GM18498 (cell line): Measurements from ENCODE around the gene ARHGEF26.

Experiments used
- ATAC-seq: cut with Tn5 transposase; IDR thresholded peaks from one replicate; pipeline ENCODE4 v1.9.1; 2021; ENCODE audit warnings: mild to moderate bottlenecking, moderate library complexity; ENCODE audit not compliant: unreplicated experiment

Gene ARHGEF26

GRCh38 chr3:154193000-154193615 is 71.9 kb downstream of the ARHGEF26 start:
- no peak for ATAC-seq

DNA sequence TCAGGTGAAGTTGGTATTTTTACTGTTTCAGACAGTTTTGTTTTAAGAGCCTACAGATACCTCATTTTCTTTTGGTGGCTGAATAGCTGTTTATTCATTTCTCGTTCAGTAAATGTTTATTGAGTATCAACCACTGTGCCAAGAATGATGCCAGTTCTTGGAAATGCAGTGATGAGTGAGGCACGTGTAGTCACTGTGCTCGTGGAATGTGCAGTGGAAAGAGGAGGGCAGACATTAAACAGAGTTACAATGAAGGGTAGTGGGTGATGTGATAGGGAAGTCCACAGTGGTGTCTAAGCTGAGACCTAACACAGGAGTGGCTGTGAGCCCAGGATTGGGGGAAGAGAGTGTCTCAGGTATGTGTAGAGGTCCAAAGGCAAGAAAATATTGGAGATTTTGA is 73.7 kb downstream of the ARHGEF26 start:
- ATAC-seq, result no peak

GRCh38 chr3:154195620-154196356 is 74.6 kb downstream of the ARHGEF26 start:
- peak; percentile 60 for ATAC-seq

- ATAC-seq, result no peak
Measured at GRCh38 chr3:154197751-154198150, 76.6 kb downstream of the ARHGEF26 start.

DNA sequence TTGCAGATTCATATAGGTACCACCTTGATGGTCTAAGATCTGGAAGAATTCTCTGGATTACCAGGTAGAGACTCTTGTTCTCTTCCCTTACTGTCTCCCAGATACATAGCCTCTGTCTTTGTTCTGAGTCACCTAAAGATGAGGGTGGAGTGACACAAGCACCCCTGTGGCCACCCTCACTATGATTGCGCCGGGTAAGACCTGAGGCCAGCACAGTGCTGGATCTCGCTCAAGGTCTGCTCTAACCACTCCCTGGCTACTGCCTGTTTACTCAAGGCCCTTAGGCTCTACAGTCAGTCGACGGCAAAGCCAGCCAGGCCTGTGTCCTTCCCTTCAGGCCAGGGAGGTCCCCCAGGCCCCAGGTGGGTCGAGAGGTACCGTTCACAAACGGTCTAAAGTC is 88.3 kb downstream of the ARHGEF26 start:
- no peak for ATAC-seq

DNA sequence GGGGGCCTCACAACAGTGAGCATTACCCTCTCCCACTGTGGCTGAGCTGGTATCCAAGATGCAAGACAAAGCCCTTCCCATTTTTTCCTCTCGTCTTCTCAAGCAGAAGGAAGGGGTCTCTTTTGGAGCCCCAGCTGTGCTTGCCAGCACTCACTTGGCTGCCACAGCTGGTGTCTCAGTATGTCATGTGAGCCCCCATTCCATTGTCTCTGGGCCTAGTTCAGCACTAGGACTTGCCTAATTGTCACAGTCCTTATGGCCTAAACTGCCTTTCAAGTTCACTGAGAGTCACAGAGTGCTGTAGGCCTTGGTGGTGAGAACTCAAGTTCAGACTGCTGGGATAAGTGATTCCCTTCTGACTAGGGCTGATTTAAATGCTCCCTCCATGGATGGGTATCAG is 89.8 kb downstream of the ARHGEF26 start:
- no peak for ATAC-seq

DNA sequence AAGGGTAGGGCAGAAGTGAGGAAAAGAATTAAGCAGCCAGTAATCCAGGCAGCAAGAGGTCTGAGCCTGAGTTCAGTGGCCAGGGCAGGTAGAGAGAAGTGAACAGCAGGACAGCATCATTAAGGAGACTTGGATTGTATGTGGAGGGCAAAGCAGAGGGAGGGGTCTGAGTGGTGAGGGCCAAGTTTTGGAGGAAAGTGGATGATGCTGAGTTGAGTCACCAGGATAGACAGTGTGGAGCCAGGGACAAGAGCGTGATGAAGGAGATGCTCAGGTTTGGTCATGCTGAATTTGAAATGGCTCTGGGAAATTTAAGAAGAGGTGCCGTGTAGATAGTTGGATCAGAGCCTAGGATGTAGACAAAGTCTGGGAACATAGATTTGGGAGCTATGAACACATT is 93.1 kb downstream of the ARHGEF26 start:
- no peak for ATAC-seq

- no peak for ATAC-seq
Measured at GRCh38 chr3:154217671-154218070, 96.5 kb downstream of the ARHGEF26 start.

- no peak for ATAC-seq
Measured at GRCh38 chr3:154218728-154219127, 97.5 kb downstream of the ARHGEF26 start.

DNA sequence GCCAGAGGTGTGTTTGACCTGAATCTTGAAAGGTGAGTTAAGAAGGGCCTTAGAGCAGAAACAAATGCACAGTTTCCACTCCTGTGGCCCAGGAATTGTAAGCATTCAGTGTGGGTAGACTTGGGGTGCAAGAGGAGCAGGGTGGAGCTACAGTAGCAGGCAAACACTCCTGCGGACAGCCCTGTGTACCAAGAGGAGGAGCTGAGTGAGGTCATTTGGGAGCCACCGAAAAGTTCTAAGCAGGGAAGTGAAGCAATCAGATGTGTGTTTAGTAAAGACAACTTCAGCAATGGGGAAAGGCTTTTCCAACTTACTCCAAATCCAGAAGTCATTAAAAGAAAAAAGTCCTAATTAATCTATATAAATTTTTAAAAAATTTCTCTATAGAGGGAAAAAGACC is 99.3 kb downstream of the ARHGEF26 start:
- ATAC-seq, result no peak

DNA sequence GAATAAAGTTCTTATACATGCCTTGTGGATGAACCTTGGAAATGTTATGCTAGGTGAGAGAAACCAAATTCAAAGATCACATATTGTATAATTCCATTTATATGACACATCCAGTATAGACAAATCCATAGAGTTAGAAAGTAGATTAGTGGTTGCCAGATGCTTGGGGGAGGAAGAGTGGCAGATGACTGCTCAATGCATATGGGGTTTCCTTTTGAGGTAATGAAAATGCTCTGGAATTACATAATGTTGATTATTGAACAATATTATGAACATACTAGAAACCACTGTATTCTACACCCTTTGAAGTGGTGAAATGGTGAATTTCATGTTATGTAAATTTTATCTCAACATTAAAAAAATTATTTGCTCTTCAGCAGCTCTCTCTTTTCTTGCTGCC is 102.3 kb downstream of the ARHGEF26 start:
- ATAC-seq, result no peak

GRCh38 chr3:154224366-154224765 is 103.2 kb downstream of the ARHGEF26 start:
- ATAC-seq, result no peak

DNA sequence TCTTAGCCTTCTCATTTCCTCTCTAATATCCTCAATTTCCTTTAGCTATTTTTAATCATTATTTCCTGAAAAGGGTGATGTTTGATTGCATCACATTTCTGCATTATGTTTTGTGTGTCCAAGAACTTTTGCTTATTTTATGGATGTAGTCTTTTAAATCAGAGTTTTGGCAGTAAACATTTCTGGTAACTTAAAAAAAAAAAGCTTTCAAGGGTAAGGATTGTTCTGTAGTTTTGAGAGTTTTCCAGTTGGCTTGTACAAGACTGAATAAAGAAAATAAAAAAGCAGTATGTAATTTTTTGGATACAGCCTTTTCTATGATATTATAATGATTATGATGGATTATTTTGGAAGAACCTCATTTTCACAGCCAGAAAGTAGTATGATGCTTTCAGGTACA is 103.7 kb downstream of the ARHGEF26 start:
- ATAC-seq, result no peak

DNA sequence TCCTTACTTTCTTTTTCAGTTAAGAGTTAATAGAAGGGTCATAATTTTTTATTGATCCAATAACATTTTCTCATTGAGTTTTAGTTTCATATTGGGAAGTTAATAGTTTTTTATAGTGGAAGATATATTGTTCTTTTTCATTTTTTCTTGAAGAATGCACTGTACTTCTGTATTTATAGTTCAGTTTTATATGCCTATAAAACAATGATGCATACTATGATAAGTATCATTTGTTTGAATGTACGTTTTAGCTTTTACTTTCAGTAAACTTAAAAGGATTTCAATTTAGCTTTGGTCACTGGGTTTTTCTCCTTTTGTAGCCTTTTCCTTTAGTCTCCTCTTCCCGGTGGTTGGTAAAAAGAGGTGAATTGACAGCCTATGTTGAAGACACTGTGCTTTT is 104.3 kb downstream of the ARHGEF26 start:
- no peak for ATAC-seq

DNA sequence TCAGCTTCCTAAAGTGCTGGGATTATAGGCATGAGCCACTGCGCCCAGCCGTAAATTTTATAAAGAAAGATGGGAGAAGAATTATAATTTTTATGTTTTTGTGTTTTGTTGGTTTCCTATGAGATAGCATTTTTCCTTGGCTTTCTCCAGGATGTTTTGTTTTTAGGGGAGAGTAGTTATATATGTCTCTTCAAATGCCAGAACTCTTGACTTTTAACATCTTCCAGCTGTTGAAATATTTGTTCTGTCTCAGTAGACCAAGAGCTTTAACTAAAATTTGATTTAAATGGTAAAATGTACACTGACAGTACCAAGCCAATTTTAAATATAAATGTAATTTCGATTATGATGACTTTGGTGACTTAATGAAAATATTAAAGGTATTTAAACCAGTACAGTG is 106.3 kb downstream of the ARHGEF26 start:
- no peak for ATAC-seq

GRCh38 chr3:154228561-154229216 is 107.5 kb downstream of the ARHGEF26 start:
- ATAC-seq, result no peak

GRCh38 chr3:154229217-154229590 is 108.0 kb downstream of the ARHGEF26 start:
- ATAC-seq, result no peak

GRCh38 chr3:154235330-154235729 is 114.1 kb downstream of the ARHGEF26 start:
- no peak for ATAC-seq

- no peak for ATAC-seq
Measured at GRCh38 chr3:154236331-154236730, 115.1 kb downstream of the ARHGEF26 start.

DNA sequence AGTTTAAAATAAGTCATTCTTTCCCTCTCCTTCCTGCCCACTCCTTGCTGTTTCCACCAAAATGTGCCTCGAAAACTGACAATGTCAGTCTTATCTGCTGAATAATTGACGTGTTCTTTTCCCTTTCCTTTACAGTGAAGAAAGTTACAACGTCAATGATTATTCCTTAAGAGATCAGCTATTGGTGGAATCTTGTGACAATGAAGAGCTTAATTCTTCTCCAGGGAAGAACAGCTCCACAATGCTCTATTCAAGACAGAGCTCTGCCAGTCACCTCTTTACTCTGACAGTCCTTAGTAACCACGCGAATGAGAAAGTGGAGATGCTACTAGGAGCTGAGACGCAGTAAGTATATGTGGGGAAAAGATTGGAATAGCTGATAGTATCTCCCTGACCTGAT is 119.0 kb downstream of the ARHGEF26 start:
- no peak for ATAC-seq

- ATAC-seq, result no peak
Measured at GRCh38 chr3:154241496-154241895, 120.3 kb downstream of the ARHGEF26 start.

- ATAC-seq, result no peak
Measured at GRCh38 chr3:154242766-154243165, 121.6 kb downstream of the ARHGEF26 start.
